GM18517 (cell line): Measurements from ENCODE around the gene USP34.
"Not testable (repeated sequence)": the region's sequence is repeated elsewhere in the genome, so short reads cannot be mapped to it uniquely, and the experiment has no call there.

Source experiments
- ATAC-seq: cut with Tn5 transposase; IDR thresholded peaks from one replicate; pipeline ENCODE4 v1.9.1; 2021; ENCODE audit warnings: mild to moderate bottlenecking, moderate library complexity; ENCODE audit not compliant: unreplicated experiment

Gene USP34

GRCh38 chr2:61196671-61197070 lies 274.2 kb downstream of the USP34 start:
- no peak for ATAC-seq

GRCh38 chr2:61194646-61195045 lies 276.2 kb downstream of the USP34 start:
- not testable (repeated sequence) for ATAC-seq

GRCh38 chr2:61193670-61194561 lies 277.0 kb downstream of the USP34 start:
- no peak for ATAC-seq

- ATAC-seq, result no peak
These were observed 283.8 kb downstream of the USP34 start for GRCh38 chr2:61187085-61187484.

GRCh38 chr2:61185231-61185728 lies 285.6 kb downstream of the USP34 start:
- ATAC-seq, result no peak

- no peak for ATAC-seq
These were observed 286.6 kb downstream of the USP34 start for GRCh38 chr2:61184263-61184662.

GRCh38 chr2:61183795-61184194 lies 287.1 kb downstream of the USP34 start:
- no peak for ATAC-seq

GRCh38 chr2:61182059-61182383 lies 288.9 kb downstream of the USP34 start:
- no peak for ATAC-seq

GRCh38 chr2:61181382-61182058 lies 289.4 kb downstream of the USP34 start:
- ATAC-seq, result no peak

GRCh38 chr2:61180686-61181085 lies 290.2 kb downstream of the USP34 start:
- ATAC-seq, result no peak

- no peak for ATAC-seq
These were observed 290.9 kb downstream of the USP34 start for GRCh38 chr2:61179701-61180639.

GRCh38 chr2:61178603-61179545 lies 292.0 kb downstream of the USP34 start:
- no peak for ATAC-seq

- ATAC-seq, result peak; percentile 30
These were observed 292.9 kb downstream of the USP34 start for GRCh38 chr2:61177727-61178549.

GRCh38 chr2:61176755-61177726 lies 293.8 kb downstream of the USP34 start:
- ATAC-seq, result peak; percentile 71

GRCh38 chr2:61175036-61175435 lies 295.9 kb downstream of the USP34 start:
- ATAC-seq, result no peak

- ATAC-seq, result no peak
These were observed 297.8 kb downstream of the USP34 start for GRCh38 chr2:61173116-61173515.

GRCh38 chr2:61172671-61173070 lies 298.2 kb downstream of the USP34 start:
- no peak for ATAC-seq

GRCh38 chr2:61167579-61167978 lies 303.3 kb downstream of the USP34 start:
- no peak for ATAC-seq
